DMS79 (cell line): ENCODE measurements around the gene CDPF1.
A peak's percentile ranks its signal among the peaks of the same experiment; 100 is the strongest.

Experiments used
- DNase-seq: peaks from one replicate; lab custom pipeline; 2025; lab: John Stamatoyannopoulos, UW

Gene CDPF1, protein sequence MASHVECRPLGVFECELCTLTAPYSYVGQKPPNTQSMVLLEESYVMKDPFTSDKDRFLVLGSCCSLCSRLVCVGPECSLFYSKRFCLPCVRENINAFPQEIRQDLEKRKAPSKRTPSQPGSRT

DNA sequence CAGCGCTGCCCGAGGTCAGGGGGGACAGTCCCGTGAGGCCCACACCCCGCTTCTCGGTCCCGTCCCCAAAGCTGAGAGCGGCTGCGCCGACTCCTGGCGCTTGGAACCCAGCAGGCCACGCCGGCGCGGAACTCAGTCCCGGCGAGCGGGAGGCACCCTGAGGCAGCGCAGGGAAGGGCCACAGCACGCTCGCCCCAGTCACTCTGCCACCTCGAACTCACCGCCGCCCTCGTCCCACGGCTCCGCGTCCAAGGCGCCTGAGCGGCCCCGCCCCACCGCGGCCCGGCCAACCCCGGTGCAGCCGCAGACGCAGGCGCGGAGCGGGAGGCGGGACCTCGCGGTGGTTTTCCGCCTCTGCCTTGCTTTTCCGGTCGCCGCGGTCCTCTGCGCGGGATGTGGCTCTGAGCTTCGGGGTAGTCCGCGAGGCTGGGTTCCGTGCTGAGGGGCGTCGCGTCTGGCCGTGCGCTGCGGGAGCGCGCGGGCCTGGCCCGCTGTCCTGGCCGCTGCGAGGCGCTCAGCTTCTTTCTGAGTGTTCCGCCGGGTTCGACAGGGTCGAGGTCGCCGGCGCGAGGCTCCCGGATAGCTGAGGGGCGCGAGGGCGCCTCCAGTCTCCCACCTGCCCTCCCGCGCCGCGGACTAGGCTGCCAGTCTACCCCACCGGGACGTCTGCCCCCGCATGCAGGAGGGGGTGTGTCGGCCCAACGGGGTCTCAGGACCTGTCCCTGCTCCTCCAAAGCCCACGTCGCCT lies at the start of gene CDPF1:
TSS of gene CDPF1 (minus strand) at position 259 of the 748 bp plus-strand sequence. CDS start 2,009 bp downstream, outside the sequence.
- DNase-seq: peak; percentile 60

DNA sequence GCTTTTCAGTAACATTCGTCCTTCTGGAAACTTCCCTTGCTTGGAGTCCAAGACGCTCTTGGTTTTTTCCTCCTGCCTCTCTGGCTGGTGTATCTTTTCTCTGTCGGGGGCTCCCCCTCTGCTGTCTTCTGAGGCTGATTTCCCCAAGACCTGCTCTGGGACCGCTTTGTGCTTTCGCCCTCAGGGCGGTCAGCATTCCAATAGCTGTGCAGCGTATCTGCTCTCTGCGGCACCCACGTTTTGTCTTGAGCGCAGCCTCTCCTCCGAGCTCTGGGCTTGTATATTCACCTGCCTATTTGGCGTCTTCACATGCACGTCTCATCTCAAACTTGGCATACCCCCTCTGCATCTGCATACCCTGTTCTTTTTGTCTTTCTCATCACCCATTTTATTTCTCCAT lies 49.0 kb upstream of the CDPF1 start:
- DNase-seq: no peak

DNA sequence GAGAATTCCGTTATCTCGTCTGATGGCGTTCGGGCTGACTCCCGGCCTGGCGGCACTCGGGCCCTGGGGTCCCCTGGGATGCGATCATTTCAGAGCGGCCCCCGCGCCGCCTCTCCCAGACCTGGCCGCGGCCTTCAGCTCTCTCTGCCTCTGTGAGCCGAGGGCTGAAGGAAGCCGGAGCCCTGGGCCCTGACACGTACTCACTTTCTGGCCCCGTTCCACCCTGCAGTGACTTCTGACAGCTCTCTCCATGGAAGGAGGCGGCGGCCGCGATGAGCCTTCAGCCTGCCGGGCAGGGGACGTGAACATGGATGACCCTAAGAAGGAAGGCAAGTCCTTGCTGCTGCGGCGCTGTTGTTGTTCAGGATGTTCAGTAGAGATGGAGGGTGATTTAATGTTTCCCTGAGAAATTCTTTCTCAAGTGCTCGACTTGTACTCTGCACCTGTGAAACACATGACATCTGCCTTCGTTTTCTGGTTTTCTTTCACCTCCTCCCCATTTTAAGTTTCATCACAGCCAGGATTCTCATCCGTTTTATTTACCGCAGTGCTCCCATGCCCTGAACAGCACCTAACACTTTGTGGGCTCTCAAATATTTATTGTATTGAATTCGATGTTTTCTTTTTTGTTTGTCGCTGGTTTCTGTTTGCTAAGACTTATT lies 47.2 kb upstream of the CDPF1 start:
- DNase-seq: no peak

GRCh38 chr22:46296257-46297150 lies 46.4 kb upstream of the CDPF1 start, which contains the start of gene GTSE1:
Gene GTSE1 (plus strand): TSS chr22:46296870. CDS start chr22:46297401, 531 bp downstream.
- peak; percentile 92 for DNase-seq

DNA sequence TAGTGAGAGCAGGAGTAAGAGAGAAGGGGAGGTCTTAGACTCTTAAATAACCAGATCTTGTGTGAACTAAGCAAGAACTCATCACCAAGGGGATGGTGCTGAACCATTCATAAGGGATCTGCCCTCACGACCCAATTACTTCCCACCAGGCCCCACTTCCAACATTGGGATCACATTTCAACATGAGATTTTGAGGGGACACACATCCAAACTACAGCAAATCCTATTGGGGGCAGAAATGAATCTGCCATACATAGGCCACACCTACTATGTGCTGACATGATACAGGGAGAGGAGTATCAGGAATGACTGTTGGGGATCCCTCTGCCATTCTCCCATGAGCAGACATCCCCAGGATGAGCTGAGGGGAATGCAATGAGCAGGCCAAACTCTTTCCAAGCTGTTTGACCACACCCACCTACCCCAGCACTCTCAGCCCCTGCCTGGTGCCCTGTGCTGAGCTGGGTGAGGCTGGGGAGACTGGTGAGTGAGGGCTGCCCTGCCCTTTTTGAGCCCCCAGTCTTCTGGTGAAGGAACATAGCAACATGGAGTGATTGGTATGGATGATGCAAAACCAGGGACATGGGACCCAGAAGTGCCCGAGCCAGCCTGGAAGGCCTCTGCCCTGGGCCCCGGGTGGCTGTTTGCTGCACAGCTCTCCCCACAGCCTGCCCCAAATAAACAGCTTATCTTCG lies 45.3 kb upstream of the CDPF1 start:
- no peak for DNase-seq

DNA sequence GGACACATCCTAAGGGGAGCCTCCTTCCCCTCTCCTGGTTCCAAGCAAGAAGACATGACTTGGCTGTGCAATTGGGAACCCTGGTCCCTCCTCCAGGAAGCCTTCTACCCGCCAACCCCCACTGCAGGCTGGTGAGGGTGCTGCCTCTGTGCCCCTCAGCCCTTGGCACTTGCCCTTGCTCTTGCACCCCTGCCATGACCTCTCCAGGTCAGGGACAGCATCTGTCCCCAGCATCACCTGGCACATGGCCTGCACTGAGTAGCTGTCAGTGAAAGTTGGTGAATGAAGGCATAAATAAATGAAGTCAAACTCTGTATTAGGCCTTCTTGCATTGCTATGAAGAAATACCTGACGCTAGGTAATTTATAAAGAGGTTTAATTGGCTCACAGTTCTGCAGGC lies 44.7 kb upstream of the CDPF1 start:
- DNase-seq: no peak

GRCh38 chr22:46293577-46294260 lies 43.6 kb upstream of the CDPF1 start:
- no peak for DNase-seq

DNA sequence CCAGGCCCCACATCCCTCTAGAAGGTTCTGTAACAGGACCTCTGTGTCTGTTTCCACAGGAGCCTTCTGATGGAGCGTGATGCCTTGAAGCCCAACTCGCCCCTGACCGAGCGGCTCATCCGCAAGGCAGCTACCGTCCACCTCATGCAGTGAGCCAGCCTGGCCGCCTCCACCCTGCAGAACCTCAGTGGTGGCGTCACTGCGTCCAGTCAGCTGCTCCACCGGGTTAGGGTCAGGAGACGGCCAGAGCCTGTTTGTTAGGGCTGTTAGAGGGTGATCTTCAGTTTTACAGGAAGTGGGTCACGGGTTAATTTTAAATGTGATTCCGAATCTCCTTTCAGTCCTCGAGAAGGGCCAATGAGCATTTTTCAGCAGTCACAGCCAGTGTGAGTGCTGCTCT lies 42.6 kb upstream of the CDPF1 start:
- no peak for DNase-seq

DNA sequence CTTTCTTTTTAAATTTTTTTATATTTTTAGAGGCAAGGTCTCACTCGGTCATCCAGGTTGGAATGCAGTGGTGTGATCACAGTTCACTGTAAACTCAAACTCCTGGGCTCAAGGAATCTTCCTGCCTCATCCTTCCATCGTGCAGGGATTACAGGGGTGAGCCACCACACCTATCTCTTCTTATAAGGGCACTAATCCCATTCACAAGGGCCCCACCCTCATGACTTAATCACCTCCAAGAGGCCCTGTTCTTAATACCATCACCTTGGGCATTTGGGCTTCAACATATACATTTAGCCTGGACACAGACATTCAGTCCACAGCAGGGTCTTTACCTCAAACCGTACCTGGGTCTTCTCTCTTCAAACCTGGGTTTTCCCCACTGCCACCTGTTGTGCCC lies 42.1 kb upstream of the CDPF1 start:
- DNase-seq: no peak

GRCh38 chr22:46290843-46291785 lies 41.0 kb upstream of the CDPF1 start:
- no peak for DNase-seq

GRCh38 chr22:46290121-46290842 lies 40.2 kb upstream of the CDPF1 start:
- no peak for DNase-seq

- DNase-seq: no peak
Measured at GRCh38 chr22:46289244-46289891, 39.3 kb upstream of the CDPF1 start.

GRCh38 chr22:46288846-46289243 lies 38.8 kb upstream of the CDPF1 start:
- DNase-seq: no peak

DNA sequence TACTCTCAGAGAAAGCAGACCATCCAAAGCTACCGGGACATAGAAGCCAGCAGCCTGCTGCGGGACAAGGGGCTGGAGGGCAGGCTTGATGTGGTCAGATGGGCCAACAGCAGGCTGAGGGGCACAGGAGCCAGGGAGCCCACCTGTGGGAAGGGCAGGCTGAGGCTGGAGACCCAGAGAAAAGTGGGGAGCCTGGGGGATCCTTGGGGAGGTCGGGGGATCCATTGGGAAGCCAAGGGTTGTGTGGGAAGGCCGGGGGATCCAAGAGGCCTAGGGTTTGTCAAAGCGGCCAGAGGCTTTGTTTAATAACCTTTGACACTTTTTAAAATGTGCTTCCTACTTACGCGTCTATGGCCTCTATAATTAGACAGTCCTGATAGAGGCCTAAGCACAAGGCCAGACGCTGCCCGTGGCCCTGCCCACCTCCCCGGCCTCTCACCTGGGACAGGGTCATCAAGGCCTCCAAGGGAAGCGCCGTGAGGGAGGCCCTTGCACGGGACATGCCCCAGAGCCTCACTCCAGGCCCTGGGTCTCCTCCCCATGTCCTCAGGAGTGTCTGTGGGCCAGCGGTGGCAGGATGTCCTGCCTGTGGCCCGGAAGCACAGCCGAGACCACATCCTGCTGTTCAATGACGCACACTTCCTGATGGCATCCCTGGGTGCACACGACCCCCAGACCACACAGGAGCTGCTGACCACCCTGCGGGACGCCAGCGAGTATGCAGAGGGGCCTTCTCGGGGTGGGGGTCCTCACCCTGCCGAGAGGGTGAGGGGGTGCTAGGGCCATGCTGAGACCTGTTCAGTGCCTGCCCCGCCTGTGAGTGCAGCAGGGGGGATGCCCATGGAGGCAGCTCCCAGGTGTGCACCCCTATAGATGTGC lies 38.0 kb upstream of the CDPF1 start:
- DNase-seq: no peak

- DNase-seq: no peak
Measured at GRCh38 chr22:46286941-46287872, 37.1 kb upstream of the CDPF1 start.

DNA sequence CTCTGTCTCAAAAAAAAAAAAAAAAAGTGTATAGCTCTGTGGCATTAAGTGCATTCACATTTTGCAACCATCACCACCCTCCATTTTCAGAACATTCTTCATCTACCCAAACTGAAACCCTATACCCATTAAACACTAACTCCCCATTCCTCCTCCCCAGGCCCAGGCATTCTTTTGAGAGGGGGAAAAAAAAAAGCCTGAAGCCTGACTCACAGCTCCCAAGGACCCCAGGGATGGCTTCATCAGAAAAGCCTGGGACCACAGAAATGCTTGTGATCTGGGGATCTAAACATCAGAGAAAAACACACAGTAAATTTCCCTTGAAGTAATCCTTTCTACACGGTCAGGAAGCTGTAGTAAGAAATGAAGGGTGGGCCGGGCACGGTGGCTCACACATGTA lies 35.9 kb upstream of the CDPF1 start:
- DNase-seq: no peak
